Measurements from ENCODE around the gene FKBP5.

Gene FKBP5

DNA sequence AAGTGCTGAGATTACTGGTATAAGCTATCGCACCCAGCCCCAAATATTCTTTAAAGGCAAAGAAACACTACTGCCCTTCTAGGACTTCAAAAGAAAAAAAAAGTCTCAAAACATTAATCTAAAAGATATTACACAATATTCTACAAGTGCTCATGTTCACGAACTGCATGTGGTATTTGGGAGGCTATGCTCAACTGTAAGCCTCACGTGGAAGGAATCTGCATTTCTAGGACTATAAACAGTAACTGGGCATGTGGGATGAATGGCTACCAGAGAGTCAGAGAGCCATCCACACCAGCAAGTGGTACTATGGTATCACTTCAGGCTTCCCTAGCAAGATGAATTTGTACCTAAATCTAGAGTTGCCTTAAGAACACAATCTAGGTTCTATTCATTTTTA is 50.0 kb downstream of the FKBP5 start:
- Histone ChIP-seq H3K27me3 (replicated peaks; ENCODE audit: insufficient read depth, low read length) (no peaks in the 10 kb centered on the region), H3K9me3 (replicated peaks; ENCODE audit: insufficient read depth, low read length) (no peaks in the 10 kb centered on the region), H3K9ac (ENCODE audit: low read length) (no peak overlapping the region), H3K36me3 (replicated peaks; ENCODE audit: insufficient read depth, low read length) (no peaks in the 10 kb centered on the region), H3K9me2 (replicated peaks; ENCODE audit: insufficient read depth, low read length) (no peaks in the 10 kb centered on the region), H3K4me1 (ENCODE audit: low read length) (no peaks in the 10 kb centered on the region), H2AFZ (ENCODE audit: low read length) (no peak overlapping the region), H3F3A (ENCODE audit: insufficient read depth, low read length) (no peaks in the 10 kb centered on the region), H3K4me2 (ENCODE audit: low read depth, low read length) (no peak overlapping the region), H3K27ac (ENCODE audit: low read length) (no peak overlapping the region), H3K79me2 (ENCODE audit: low read length) (no peaks in the 10 kb centered on the region), H4K20me1 (ENCODE audit: insufficient read depth, low read length) (no peaks in the 10 kb centered on the region), H3K4me3 (ENCODE audit: low read length) (no peak overlapping the region)
- DNase-seq = no peak
- TF ChIP-seq, protein P1, sequence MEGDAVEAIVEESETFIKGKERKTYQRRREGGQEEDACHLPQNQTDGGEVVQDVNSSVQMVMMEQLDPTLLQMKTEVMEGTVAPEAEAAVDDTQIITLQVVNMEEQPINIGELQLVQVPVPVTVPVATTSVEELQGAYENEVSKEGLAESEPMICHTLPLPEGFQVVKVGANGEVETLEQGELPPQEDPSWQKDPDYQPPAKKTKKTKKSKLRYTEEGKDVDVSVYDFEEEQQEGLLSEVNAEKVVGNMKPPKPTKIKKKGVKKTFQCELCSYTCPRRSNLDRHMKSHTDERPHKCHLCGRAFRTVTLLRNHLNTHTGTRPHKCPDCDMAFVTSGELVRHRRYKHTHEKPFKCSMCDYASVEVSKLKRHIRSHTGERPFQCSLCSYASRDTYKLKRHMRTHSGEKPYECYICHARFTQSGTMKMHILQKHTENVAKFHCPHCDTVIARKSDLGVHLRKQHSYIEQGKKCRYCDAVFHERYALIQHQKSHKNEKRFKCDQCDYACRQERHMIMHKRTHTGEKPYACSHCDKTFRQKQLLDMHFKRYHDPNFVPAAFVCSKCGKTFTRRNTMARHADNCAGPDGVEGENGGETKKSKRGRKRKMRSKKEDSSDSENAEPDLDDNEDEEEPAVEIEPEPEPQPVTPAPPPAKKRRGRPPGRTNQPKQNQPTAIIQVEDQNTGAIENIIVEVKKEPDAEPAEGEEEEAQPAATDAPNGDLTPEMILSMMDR (IDR thresholded peaks at IDR 0.05; ENCODE audit: low read length) = no peak
- TF ChIP-seq EZH2phosphoT487 (IDR thresholded peaks at IDR 0.05; ENCODE audit: low read length) = no peak
- no peak for TF ChIP-seq EZH2 (optimal IDR thresholded peaks at IDR 0.05; ENCODE audit: low read depth, low read length)

DNA sequence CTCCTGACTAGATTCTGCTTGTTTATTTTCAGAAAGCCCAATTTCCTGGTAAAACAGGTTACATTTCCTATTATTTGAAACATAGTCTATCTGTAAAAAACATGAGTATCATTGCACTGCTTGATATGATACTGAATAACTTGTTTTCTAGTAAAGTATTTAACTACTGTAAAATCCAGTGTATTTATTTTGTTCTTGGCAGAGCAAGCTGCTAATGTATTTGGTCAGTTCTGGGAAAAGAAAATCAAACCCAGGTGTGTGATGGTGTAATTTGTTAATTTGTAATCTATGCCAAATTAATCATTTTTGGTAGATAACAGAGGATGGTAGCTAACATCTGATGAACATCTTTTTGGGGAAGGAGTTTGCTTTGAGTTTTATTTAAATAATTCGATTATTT is 50.8 kb downstream of the FKBP5 start:
- no peaks in the 10 kb centered on the region for H4K20me1 ChIP-seq (ENCODE audit: insufficient read depth, low read length)
- DNase-seq = no peak
- no peaks in the 10 kb centered on the region for H3K9me3 ChIP-seq (replicated peaks; ENCODE audit: insufficient read depth, low read length)
- H3F3A ChIP-seq (ENCODE audit: insufficient read depth, low read length) = no peaks in the 10 kb centered on the region
- no peaks in the 10 kb centered on the region for H3K79me2 ChIP-seq (ENCODE audit: low read length)
- H3K27ac ChIP-seq (ENCODE audit: low read length) = no peak overlapping the region
- H3K4me3 ChIP-seq (ENCODE audit: low read length) = no peak overlapping the region
- no peaks in the 10 kb centered on the region for H3K4me1 ChIP-seq (ENCODE audit: low read length)
- H3K4me2 ChIP-seq (ENCODE audit: low read depth, low read length) = no peak overlapping the region
- H2AFZ ChIP-seq (ENCODE audit: low read length) = no peak overlapping the region
- no peak for TF ChIP-seq EZH2 (optimal IDR thresholded peaks at IDR 0.05; ENCODE audit: low read depth, low read length)
- no peak for TF ChIP-seq EZH2phosphoT487 (IDR thresholded peaks at IDR 0.05; ENCODE audit: low read length)
- TF ChIP-seq, protein P1 (IDR thresholded peaks at IDR 0.05; ENCODE audit: low read length) = no peak
- no peaks in the 10 kb centered on the region for H3K27me3 ChIP-seq (replicated peaks; ENCODE audit: insufficient read depth, low read length)
- H3K9ac ChIP-seq (ENCODE audit: low read length) = no peak overlapping the region
- H3K36me3 ChIP-seq (replicated peaks; ENCODE audit: insufficient read depth, low read length) = no peaks in the 10 kb centered on the region
- H3K9me2 ChIP-seq (replicated peaks; ENCODE audit: insufficient read depth, low read length) = no peaks in the 10 kb centered on the region

DNA sequence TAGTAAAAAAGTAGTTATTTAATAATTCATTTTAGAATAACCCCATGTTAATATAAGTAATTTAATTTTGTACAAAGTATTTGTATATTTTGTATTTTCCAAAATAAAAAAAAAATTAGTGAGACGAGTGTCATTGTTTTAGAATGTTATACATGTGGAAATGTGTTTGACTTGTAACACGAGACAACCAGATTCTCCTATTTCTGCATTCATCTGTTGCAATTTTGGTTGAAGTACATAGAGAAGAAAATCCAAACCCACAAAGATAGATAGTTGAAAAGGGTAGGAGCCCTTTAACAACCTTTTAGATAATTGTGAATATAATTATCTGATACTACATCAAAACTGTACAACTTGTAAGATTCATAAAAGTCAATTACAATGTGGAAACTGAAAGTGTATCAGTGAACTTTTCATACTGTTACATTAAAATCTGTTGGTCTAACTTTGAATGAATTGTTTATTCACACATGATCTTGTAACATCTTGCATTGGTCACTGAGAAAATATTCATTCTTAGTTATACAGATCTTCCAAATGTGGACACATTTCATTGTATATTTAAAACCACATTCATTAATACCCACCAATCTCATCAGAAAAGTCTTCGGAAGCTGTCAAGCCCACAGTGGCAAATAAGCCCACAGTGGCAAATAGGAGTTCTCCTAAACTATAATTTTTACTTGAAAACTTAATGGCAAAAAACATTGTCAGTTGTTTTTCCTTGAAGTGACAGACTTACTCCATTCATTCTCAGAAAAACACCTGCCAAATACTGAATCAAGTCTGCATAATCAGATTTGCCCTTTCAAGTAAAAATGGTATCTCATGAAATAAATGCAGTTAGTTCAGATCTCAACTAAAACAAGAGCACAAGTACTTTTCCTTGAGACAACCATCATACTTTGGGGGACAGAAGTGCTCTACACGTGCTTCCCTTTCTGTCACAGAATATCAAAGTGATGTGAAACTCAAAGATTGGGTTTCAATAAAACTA is 52.8 kb downstream of the FKBP5 start:
- TF ChIP-seq EZH2 (optimal IDR thresholded peaks at IDR 0.05; ENCODE audit: low read depth, low read length) (no peak), EZH2phosphoT487 (IDR thresholded peaks at IDR 0.05; ENCODE audit: low read length) (no peak)
- TF ChIP-seq, protein P1 (IDR thresholded peaks at IDR 0.05; ENCODE audit: low read length) = no peak
- no peaks in the 10 kb centered on the region for H3K9me3 ChIP-seq (replicated peaks; ENCODE audit: insufficient read depth, low read length)
- no peak for DNase-seq
- no peak overlapping the region for H3K27ac ChIP-seq (ENCODE audit: low read length)
- no peak overlapping the region for H3K9ac ChIP-seq (ENCODE audit: low read length)
- no peaks in the 10 kb centered on the region for H3K27me3 ChIP-seq (replicated peaks; ENCODE audit: insufficient read depth, low read length)
- no peaks in the 10 kb centered on the region for H3K36me3 ChIP-seq (replicated peaks; ENCODE audit: insufficient read depth, low read length)
- no peak overlapping the region for H2AFZ ChIP-seq (ENCODE audit: low read length)
- H3K4me2 ChIP-seq (ENCODE audit: low read depth, low read length) = no peak overlapping the region
- H3K9me2 ChIP-seq (replicated peaks; ENCODE audit: insufficient read depth, low read length) = no peaks in the 10 kb centered on the region
- no peaks in the 10 kb centered on the region for H4K20me1 ChIP-seq (ENCODE audit: insufficient read depth, low read length)
- H3K79me2 ChIP-seq (ENCODE audit: low read length) = no peaks in the 10 kb centered on the region
- no peak overlapping the region for H3K4me3 ChIP-seq (ENCODE audit: low read length)
- no peaks in the 10 kb centered on the region for H3K4me1 ChIP-seq (ENCODE audit: low read length)
- H3F3A ChIP-seq (ENCODE audit: insufficient read depth, low read length) = no peaks in the 10 kb centered on the region

Measured in MM.1S (cell line).